ENCODE results near the gene ZNF76.
A peak's percentile ranks its signal among the peaks of the same experiment; 100 is the strongest.

The ZNF76 gene

DNA sequence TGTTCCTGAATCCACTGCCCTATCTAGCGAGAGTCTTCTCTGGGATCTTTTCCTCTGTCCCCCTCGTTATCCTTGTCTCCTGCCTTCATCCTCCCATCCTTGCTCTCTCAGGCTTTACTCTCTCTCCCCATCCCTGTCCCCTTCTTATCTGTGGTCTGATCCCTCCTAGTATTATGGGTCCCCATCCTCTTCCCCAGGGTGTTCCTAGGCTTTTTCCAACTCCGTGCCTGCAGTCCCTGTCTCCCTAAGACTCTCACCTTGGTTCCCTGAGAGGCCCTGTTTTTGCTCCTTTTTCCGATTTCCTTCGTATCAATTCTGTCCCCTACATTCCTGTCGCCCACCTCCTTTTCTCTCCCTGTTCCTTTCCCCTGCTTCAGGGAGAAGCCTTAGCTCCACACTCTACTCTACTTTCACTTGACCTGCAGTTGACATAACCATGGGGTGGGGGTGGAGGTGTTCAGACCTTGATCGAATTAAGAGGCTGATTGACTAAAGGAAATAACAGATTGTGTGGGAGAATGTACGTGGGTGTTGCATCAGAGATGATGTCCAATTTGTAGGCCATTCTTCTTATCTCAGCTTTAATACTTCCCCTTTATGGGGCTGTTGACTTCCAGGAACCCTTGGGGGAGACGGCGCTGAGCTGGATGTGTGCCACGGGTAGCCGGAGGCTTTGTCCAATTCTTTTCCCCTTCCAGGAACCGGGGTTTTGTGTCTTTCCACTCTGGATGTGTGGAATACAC, 83.7 kb downstream of the ZNF76 start:
- peak overlapping the region; percentile 62 to 86 (median 74) for H3K4me3 ChIP-seq (ENCODE audit: control insufficient read depth in 1 of 7, extremely low read depth in 1 of 7, insufficient read depth in 4 of 7, low read depth in 2 of 7, low read length in 6 of 7)
- H3K27ac ChIP-seq (ENCODE audit: insufficient read depth in 1 of 2, low read depth in 1 of 2, low read length in 2 of 2, poor library complexity in 1 of 2, severe bottlenecking in 2 of 2) = peak overlapping the region in 1 of 2 experiments; percentile 55
- peak; percentile 78 to 83 (median 80) for DNase-seq
- ChIA-PET POLR2A (interaction anchor here (0.6 to 1.4 kb wide), 4 partner anchors 75 to 125 kb away, joined by 3 to 4 read pairs (median 3); partner anchors contain the start of gene RPL10A), CTCF (interaction anchor here (0.7 to 2.2 kb wide), 22 partner anchors 10 to 211 kb away, joined by 3 to 26 read pairs (median 4); partner anchors contain the start of gene FANCE)
- WGBS (ENCODE audit: insufficient coverage) = 20% methylated on average over 8 of the region's 13 CpGs
- H3K36me3 ChIP-seq (ENCODE audit: control insufficient read depth in 4 of 4, insufficient read depth in 4 of 4, low read length in 3 of 4) = peaks cover 0 to 3% (median 0%) of the 10 kb centered on the region in 4 experiments
- H3K9me3 ChIP-seq (ENCODE audit: control extremely low read depth in 1 of 5, control insufficient read depth in 4 of 5, insufficient read depth in 2 of 5, low read depth in 1 of 5, low read length in 4 of 5) = no peaks in the 10 kb centered on the region
- H3K4me1 ChIP-seq (ENCODE audit: control extremely low read depth in 1 of 4, control insufficient read depth in 4 of 4, insufficient read depth in 4 of 4, low read length in 3 of 4) = peaks cover 3 to 29% (median 15%) of the 10 kb centered on the region in 4 experiments
- H3K27me3 ChIP-seq (replicated peaks in 2 of 5; ENCODE audit: control insufficient read depth in 4 of 5, insufficient read depth in 5 of 5, low read length in 4 of 5) = peaks cover 0 to 44% (median 31%) of the 10 kb centered on the region in 5 experiments

GRCh38 chr6:35343835-35344550, 84.5 kb downstream of the ZNF76 start:
- Histone ChIP-seq H3K27me3 (replicated peaks in 2 of 5; ENCODE audit: control insufficient read depth in 4 of 5, insufficient read depth in 5 of 5, low read length in 4 of 5) (peaks cover 0 to 44% (median 31%) of the 10 kb centered on the region in 5 experiments), H3K27ac (ENCODE audit: insufficient read depth in 1 of 2, low read depth in 1 of 2, low read length in 2 of 2, poor library complexity in 1 of 2, severe bottlenecking in 2 of 2) (no peak overlapping the region), H3K36me3 (ENCODE audit: control insufficient read depth in 4 of 4, insufficient read depth in 4 of 4, low read length in 3 of 4) (peaks cover 0 to 3% (median 0%) of the 10 kb centered on the region in 4 experiments), H3K9me3 (ENCODE audit: control extremely low read depth in 1 of 5, control insufficient read depth in 4 of 5, insufficient read depth in 2 of 5, low read depth in 1 of 5, low read length in 4 of 5) (no peaks in the 10 kb centered on the region), H3K4me1 (ENCODE audit: control extremely low read depth in 1 of 4, control insufficient read depth in 4 of 4, insufficient read depth in 4 of 4, low read length in 3 of 4) (peaks cover 3 to 34% (median 21%) of the 10 kb centered on the region in 4 experiments), H3K4me3 (ENCODE audit: control insufficient read depth in 1 of 7, extremely low read depth in 1 of 7, insufficient read depth in 4 of 7, low read depth in 2 of 7, low read length in 6 of 7) (peak overlapping the region in 2 of 7 experiments; percentile 8 to 86)
- WGBS (ENCODE audit: insufficient coverage) = 64% methylated on average over 4 of the region's 6 CpGs
- ChIA-PET CTCF (interaction anchor here (0.9 to 2.0 kb wide), 18 partner anchors 9 to 210 kb away, joined by 3 to 26 read pairs (median 5); partner anchors contain the start of gene FANCE), POLR2A (interaction anchor here (0.6 to 1.3 kb wide), 3 partner anchors 74 to 105 kb away, joined by 3 read pairs; no protein-coding TSS in a partner anchor)
- DNase-seq = no peak
